Loucy (cell line): ENCODE results near the gene TP53I11.

Source experiments
- EZH2phosphoT487 ChIP-seq: fragments of 200-600 bp; IDR thresholded peaks from 2 replicates; pipeline ENCODE4 v1.6.1; 2018; ENCODE audit warnings: antibody characterized with exemption, mild to moderate bottlenecking, moderate library complexity, borderline replicate concordance
- TF ChIP-seq, protein P1 (sequence below): fragments of 200-600 bp; sonication (generic); conservative IDR thresholded peaks from 2 replicates; pipeline ENCODE4 v1.5.1; 2014; ENCODE audit warnings: mild to moderate bottlenecking, antibody characterized with exemption, low read length

GRCh38 chr11:44967930-44968496 is 17.3 kb upstream of the TP53I11 start:
- TF ChIP-seq, protein P1, sequence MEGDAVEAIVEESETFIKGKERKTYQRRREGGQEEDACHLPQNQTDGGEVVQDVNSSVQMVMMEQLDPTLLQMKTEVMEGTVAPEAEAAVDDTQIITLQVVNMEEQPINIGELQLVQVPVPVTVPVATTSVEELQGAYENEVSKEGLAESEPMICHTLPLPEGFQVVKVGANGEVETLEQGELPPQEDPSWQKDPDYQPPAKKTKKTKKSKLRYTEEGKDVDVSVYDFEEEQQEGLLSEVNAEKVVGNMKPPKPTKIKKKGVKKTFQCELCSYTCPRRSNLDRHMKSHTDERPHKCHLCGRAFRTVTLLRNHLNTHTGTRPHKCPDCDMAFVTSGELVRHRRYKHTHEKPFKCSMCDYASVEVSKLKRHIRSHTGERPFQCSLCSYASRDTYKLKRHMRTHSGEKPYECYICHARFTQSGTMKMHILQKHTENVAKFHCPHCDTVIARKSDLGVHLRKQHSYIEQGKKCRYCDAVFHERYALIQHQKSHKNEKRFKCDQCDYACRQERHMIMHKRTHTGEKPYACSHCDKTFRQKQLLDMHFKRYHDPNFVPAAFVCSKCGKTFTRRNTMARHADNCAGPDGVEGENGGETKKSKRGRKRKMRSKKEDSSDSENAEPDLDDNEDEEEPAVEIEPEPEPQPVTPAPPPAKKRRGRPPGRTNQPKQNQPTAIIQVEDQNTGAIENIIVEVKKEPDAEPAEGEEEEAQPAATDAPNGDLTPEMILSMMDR = no peak
- TF ChIP-seq EZH2phosphoT487 = no peak
